Kidney tubule cell (primary cell): ENCODE results near the gene SYNPO2.
"Not testable (repeated sequence)": the region's sequence is repeated elsewhere in the genome, so short reads cannot be mapped to it uniquely, and the experiment has no call there.

Source experiments
- DNase-seq: peaks from one replicate; pipeline ENCODE4 v3.0.0-alpha.2; 2018; ENCODE audit warnings: low spot score

The SYNPO2 gene

DNA sequence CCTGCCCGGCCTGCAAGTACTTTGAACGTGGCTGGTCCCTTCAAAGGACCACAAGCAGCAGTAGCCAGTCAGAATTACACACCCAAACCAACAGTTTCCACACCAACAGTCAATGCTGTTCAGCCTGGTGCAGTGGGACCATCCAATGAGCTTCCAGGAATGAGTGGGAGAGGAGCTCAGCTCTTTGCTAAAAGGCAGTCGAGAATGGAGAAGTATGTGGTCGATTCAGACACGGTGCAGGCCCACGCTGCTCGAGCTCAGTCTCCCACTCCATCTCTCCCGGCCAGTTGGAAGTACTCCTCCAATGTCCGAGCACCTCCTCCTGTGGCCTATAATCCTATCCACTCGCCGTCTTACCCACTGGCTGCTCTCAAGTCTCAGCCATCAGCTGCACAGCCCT, 142.6 kb downstream of the SYNPO2 start:
- no peak for DNase-seq

DNA sequence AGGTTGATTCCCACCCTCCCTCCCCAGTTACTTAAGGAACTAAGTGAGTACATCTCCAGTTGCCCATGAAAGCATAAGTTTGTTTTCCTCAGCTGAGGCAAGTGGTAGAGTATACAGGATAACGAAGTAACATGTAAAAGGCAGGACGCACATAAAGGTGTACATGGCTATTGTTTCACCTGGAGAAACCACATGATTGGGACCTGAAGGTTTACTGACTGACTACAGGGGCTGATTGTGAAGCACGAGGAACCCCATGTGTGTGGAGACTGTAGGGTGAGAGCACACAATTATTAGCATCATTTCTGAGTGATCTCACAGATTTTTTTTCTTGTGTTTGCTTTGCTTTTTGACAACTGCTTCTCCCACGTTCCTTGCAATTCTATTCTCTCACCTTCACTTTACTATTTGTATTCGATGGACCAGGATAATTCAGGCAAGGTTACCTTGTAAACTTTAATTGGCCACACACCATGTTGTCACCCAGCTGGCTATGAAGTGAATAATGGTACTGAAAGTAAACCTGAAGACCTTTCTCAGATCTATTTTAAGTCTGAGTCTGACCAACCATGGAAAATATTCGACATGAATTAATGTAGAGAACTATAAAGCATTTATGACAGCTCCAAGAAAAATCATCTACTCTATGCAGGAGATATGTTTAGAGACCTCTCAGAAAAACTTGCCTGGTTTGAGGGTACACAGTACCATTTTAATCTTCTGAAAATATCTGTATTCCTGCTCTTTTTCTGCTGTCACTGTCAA, 144.4 kb downstream of the SYNPO2 start:
- no peak for DNase-seq

DNA sequence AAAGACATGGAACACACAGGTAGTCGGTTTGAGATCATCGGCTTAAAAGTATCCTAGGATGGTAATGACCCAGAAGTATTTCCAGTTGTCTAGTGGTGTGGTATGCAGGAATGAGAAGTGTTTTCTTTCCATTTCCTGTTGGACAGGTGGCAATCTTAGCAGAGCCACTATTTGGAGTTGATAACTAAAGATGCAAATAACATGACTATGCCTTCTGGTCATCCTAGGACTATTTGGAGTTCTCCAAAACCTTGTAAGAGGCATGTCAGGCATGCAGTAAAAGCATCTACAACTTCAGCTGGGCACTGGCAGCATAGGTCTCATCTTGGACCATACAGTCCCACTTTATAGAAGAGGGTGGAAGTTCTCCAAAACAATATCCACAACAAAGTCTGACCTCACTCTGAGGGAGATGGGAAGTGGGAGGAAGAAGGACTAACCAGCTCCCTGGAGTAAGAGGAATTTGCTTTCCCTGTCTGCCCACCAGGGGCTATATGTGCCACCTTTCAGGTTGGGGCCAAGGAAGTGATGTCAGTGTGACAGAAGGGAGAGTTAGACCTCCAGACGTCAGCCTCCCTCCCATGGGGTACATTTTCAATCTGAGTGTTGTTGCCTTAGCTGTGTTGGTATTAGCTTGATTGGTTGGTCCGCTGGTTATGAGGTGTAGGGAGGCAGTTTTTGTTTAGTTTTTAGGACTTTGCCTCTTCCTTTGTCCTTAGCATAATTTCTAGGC, 145.8 kb downstream of the SYNPO2 start:
- DNase-seq, result peak; percentile 63

DNA sequence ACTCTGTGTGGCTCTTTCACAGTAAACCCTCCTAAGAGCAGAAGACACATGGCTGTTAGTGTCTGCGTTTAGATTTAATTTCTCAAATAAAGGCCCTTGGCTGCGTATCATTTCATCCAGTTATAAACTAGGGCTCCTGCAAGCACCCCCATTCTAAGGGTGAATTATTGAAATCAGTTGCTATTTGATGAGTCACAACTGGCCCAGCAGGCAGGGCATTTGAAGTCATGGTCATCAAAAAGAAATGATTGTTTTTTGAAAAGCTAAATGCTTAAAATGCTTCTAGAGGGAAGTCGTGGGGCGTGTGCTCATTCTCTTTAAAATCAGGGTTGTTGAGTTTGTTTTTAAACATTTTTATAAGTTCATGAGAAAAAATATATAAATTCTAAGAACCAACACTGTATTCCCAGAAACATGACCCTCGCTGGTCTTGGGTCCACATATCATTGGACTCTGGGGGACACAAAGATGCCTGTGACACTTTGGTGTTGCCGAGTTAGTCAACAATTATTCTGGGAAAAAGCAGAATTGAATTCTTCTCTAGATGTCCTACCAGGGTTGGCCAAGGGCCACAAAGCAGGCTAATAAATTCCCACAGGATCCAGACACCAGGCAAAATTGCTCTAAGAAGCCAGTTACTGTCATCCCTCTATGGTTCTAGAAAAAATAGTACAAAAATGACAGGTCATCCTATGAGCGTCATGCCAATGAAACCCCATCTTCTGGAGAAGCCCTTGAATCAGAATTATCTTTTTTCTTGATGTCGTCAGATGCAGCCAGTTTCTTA, 147.5 kb downstream of the SYNPO2 start:
- peak; percentile 28 for DNase-seq

DNA sequence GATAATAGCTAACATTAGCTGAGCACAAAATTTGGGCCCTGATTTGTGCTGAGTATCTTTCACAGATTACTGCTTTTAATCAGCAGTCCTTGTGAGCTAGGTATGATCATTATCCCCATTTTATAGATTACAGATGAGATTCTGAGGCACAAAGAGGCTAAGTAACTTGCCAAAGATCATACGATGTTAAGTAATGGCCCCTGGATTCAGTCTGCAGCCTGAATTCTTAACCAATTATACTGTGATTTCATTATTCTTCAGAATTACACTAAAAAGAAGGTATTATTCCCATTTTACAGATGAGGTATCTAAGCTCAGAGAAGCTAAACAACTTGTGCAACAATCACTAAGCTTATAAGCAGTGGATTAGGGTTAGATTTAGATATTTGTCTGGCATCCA, 149.1 kb downstream of the SYNPO2 start:
- DNase-seq, result no peak

DNA sequence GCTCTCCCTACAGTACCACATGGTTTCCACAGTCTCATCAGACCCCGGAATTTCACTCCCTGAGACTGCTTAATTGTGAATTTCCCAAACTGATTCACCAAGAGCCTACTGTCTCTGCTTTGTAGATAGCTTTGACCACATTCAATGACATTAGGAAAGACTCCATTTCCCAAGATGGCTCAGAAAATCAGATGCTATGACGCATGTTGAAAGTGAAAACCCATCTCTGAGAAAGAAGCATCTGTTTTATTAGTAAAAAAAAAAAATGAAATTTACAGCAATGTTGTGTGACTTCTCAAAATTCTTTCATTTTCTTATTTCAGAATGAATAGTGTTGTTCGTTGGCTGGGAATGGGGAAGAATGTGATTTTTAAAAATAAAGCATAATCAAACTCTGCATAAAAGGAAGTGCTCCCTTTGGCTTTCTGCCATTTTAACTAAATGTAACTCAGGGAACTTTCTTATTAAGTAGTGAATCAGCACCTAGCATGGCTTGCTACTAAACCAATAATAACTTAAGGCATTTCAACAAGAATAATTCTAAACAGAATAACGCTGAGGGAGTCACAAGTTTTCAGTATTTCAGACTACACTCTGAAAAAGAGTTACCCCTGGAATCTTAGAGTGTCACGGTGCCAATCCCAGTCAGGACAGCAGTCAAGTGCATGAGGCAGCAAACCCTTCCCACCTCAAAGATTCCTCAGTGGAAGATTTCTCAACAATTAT, 149.6 kb downstream of the SYNPO2 start:
- DNase-seq, result peak; percentile 33

DNA sequence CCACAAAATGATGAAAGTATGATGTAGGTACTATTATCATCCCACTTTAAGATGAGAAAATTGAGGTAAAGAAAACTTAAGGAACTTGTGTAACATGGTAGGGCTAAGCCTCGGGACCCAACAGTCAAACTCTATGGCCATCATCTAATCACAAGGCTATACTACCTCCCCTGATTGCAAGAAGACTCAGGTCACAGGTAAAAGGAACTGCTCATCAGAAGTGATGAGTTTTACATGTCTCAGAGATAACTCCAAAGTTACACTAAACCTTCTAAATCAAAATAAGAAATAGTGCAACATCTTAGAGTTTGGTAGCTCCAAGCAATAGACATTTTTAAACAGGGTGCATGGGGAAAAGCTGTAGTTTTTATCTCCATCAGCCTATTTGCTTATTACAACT, 150.5 kb downstream of the SYNPO2 start:
- DNase-seq, result no peak

DNA sequence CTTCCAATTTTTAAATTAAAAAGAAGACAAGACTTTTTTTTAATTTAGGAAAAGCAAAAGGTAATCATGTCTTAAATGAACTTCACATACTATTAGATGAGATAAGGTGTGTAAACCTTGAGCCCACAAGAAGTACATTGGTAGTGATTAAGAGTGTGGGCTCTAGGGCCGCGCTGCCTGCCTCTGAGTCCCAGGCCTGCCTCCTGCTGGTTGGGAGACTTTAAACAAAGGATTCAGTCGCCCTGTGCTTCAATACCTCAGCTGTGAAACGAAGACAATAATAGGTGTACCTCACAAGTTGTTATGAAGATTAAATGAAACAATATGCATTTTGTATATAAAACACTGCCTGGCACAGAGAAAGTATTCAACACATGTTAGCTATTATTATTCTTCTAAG, 151.1 kb downstream of the SYNPO2 start:
- DNase-seq, result no peak

DNA sequence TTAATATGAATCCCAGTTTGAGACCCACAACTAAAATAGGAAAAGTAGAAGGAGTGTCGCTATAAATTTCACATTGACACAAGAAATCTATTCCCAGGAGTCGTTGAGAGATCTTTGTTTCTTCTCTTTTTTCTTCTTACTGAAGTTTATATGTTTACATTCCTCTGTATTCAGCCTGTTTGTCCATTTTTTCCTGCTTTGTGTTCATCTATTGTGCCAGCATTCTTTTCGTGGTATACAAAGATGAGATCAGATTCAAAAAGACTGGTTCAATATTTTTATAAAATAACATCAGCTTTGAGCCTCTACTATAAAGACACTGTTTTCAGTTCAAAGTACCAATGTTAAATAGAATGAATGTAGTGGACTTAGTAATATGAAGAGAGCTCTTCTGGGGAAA, 151.6 kb downstream of the SYNPO2 start:
- DNase-seq, result no peak

DNA sequence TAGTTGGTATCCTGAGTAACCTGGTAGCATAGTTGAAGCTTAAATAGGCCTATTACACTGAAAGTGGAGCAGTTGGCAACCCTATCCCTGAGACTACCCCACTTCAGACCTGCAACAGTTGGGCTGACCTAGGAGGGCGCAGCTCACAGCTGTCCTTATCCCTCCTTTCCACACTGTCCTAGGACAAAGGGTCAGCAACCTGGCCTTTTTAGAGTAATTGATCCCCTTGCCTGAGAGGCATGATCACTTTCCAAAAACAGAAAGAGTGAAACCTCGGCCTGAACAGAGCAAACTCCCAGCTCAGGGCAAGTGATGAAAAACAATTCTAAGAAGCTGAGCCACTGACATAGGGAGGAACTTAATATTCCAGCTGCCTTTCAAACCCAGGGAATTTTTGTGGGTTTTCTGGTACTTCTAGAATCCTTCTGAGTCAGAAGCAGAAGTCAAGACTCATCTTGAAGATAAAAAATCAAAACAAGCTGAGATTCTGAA, 152.1 kb downstream of the SYNPO2 start:
- peak; percentile 74 for DNase-seq

DNA sequence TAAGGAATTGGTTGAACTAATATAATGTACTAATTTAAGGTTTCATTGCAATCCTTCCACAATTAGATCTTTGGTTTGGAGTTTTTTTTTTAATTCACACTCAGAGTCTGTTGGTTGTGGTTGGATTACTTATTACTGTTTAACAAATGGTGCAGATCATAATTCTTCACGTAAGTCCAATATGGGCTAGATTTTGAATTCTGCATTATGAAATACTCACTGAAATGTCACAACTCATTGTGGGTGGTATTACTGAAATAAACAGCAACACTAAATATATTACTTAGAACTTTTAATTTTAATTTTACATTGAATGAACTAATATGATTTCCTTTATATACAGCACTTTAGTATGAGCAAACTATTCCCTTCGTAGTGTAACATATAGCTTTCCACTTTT, 152.7 kb downstream of the SYNPO2 start:
- DNase-seq, result no peak

DNA sequence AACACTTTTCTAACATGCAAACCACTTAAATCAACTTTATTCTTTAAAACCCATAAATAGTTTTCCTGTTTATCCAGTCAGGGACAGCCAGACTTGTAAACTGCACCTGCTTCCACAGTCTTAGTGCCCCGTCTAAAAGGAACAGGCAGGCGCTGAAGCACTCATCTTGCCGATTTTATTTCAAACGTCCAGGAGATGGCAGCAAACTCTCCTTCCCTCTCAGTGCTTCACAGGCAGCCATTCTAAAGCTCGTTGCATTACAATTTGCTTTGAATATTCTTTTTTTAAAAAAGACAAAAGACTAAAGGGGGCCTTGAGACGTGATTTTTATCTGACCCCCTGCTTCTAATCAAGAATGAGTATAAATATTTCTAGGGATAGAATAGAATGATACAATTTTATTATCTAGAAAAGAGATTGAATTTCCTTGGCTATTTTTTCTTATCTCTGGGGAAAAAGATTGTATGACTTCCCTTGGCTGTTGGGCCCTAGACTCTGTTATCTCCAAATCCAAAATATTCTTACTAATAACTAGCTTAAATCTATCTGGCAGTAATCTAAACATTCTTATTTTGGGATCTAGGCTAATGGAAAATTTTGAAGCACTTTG, 153.4 kb downstream of the SYNPO2 start:
- DNase-seq, result peak; percentile 78

DNA sequence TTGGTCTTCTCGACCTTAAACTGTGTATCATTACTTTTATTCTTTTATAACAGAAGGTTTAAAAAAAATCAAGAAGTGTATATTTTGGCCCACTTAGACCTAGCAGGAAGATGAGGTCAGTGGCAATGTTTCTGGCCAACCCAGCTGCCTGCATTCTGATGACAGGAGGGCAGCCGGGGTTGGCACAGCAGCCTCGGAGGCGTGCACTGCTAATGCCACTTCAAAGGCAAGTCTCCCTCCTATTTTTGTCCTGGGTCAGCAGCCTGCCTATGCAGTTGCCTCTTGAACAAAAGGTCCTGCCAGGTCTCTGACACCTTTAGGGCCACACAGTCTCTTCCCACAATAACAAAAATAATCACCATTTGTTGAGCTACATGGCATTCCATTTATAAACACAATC, 157.6 kb downstream of the SYNPO2 start:
- no peak for DNase-seq

DNA sequence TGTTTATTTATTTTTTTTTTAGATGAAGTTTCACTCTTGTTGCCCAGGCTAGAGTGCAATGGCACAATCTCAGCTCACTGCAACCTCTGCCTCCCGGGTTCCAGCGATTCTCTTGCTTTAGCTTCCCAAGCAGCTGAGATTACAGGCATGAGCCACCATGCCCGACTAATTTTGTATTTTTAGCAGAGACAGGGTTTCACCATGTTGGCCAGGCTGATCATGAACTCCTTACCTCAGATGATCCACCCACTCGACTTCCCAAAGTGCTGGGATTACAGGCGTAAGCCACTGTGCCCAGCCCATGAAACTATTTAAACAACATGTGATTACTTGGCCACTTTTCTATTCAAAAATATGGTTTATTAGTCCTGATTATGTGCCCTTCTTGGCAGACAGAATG, 158.4 kb downstream of the SYNPO2 start:
- not testable (repeated sequence) for DNase-seq

DNA sequence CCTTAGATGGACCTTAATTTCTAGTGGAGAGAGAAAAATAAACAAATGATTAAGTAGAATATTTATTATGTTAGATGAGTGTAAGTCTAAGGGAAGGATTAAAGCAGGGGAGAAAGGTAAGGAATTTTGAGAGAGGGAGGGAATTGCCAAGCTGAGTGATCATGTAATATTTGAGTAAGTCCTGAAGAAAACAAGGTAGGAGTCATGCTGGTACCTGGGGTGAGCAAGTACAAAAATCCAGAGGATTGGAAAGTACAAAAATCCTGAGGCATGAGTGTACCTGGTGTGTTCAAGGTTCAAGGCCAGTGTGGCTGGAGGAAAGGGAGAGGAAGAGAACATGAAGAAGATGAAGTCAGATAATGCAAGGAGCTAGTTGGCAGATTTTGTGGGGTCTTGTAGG, 159.8 kb downstream of the SYNPO2 start:
- peak; percentile 77 for DNase-seq

DNA sequence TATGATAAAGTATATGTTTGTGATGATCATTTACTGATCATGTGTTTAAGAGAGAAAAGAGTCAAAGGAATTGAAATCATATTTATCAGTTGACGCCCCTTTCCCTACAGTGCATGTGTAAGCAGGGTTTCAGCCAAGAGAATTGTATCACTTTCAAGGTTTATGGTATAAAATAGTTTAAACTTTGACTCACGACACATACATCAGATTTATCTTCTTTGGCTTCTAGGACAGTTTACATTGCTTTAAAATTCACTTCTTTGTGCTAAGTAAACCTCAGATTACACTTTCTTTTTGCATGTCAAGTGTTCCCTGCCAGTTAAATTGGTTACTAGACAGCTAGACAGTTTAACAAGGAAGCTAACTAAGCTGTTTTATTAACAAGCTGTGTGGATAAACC, 160.7 kb downstream of the SYNPO2 start:
- no peak for DNase-seq

DNA sequence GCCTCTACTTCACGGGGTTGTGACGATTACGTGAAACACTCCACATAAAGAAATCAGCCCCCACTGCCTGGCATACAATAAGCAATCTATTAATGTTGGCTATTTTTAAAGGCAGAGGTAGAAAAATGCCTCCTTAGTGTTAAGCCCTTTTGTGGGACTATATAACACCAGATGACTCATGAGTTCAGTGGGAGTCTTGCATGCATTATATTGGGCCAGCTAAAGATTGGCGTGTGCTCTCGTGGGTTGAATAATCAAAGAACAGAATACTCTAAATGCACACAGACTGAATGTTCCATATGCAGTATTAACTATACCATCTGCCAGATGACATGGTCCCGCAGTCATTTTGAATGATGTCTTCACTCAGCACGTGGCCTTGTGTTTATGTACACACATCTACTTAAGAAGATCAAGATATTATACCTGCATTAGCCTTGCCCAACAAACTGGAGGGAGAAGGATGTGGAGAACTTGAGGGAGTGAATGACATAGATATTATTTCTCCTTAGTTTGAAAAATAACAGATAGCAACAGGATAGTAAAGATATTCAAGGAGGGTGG, 162.0 kb downstream of the SYNPO2 start:
- DNase-seq, result no peak

DNA sequence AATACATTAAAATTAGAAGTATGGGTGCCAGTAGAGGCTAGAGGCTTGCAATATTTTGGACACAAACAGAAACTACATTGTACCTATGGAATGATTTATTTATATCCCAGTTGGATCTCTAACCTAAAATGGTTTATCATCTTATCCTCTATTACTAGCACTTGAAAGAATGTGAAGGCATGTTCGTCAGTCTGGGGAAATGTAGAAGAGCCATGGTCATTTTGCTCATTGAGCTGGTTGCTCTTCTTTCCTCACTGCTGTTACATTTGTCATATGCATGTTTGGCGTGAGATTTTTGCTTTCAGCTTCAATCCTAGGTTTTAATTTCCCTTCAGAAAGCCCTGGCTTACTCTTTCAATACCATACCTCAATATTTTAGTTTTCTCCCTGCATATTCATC, 164.6 kb downstream of the SYNPO2 start:
- no peak for DNase-seq

DNA sequence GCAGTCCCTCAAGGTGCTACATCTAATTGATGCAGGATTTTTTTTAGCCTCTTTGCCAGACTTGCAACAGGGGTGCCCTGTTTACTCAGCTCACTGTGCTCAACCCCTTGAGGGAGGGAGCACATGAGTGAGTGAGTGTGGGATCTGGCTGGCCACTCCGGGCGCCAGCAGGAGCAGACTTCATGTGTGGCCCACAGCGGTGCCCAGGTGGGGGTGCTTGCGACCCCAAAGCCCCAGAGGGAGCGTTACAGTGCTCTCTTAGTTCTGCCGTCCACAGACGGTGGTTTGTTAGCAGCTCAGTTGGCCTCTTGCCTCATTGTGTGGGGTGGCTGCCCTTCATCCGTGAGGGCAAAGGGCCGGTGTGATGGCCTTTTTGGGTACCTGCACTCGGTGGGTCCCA, 165.3 kb downstream of the SYNPO2 start:
- DNase-seq, result no peak

DNA sequence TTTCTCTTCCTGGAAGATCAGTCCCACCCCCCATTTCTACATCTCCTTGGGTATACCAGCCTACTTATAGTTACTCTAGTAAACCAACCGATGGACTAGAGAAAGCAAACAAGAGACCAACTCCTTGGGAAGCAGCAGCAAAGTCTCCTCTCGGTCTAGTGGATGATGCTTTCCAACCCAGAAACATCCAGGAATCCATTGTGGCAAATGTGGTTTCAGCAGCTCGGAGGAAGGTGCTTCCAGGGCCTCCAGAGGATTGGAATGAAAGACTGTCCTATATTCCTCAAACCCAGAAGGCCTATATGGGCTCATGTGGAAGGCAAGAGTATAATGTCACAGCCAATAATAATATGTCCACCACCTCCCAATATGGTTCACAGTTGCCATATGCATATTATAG, 168.8 kb downstream of the SYNPO2 start:
- no peak for DNase-seq

DNA sequence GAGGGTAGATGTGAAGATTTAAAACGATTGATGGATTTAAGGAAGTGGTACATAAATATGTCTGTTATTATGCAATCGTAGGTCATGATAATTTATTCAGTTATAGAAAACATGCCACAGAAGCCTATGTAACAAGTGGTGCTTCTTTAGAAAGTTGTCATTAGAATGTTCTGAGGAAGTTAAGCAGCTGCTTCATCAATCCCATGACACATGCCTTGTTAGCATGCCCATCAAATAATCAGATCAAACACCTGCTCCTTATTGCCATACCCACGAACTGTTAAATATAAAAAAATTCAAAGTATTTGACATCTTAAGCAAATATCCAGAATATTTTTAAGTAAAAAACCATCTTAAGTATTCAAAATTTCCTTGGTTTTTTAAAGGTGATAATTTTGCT, 170.6 kb downstream of the SYNPO2 start:
- no peak for DNase-seq
